ENCODE results near the gene HDAC9. TPM values are rescaled to one million over a fixed set of nuclear protein-coding genes. Genes with fewer than 3 reads are reported as not detected.

Gene HDAC9
- polyA plus RNA-seq, 2 of the 4 experiments (the other 2 are of a cell fraction) = 0.05 to 0.26 TPM

- no peak for ATAC-seq
- no peak overlapping the region for H3K27ac ChIP-seq
- DNase-seq (ENCODE audit: low read depth in 1 of 2, low spot score in 1 of 2) = no peak
- H3K4me1 ChIP-seq = no peaks in the 10 kb centered on the region
- no peaks in the 10 kb centered on the region for H3K9me3 ChIP-seq
- CTCF ChIA-PET = interaction anchor here (0.6 to 1.0 kb wide), 2 partner anchors 34 to 922 kb away, joined by 4 to 5 read pairs; no protein-coding TSS in a partner anchor
- FAIRE-seq = no peak
- POLR2A ChIA-PET = no interaction called here
- no peak overlapping the region for H3K4me3 ChIP-seq
- H3K4me2 ChIP-seq = no peak overlapping the region
- 24% methylated on average over 2 of the region's 2 CpGs for WGBS (ENCODE audit: missing lambda C conversion rate)
- TF ChIP-seq NR3C1 (IDR thresholded peaks at IDR 0.05) = no peak
Observed at GRCh38 chr7:18831943-18832342, 336.4 kb downstream of the HDAC9 start.

- no peak overlapping the region for H3K4me2 ChIP-seq
- no peaks in the 10 kb centered on the region for H3K4me1 ChIP-seq
- no peak for TF ChIP-seq SMC3 (IDR thresholded peaks at IDR 0.05)
- no peak for TF ChIP-seq PHF8 (IDR thresholded peaks at IDR 0.05; ENCODE audit: borderline replicate concordance, low read depth)
- no peak for TF ChIP-seq CBX8 (IDR thresholded peaks at IDR 0.05)
- TF ChIP-seq HES2 (IDR thresholded peaks at IDR 0.05) = no peak
- no peak for TF ChIP-seq POLR2A (IDR thresholded peaks at IDR 0.05; ENCODE audit: low read length)
- TF ChIP-seq RFX5 (IDR thresholded peaks at IDR 0.05) = no peak
- TF ChIP-seq JUN (IDR thresholded peaks at IDR 0.05) = no peak
- CTCF ChIA-PET = no interaction called here
- no peak overlapping the region for H3K4me3 ChIP-seq
- WGBS (ENCODE audit: missing lambda C conversion rate) = 66% methylated on average over 8 of the region's 8 CpGs
- ATAC-seq (no peak), DNase-seq (ENCODE audit: low read depth in 1 of 2, low spot score in 1 of 2) (no peak), FAIRE-seq (no peak)
- H3K9me3 ChIP-seq = no peaks in the 10 kb centered on the region
- no peak overlapping the region for H3K27ac ChIP-seq
- POLR2A ChIA-PET = no interaction called here
Observed at GRCh38 chr7:18834577-18834976, 339.0 kb downstream of the HDAC9 start.

- WGBS (ENCODE audit: missing lambda C conversion rate) = 19% methylated on average over 7 of the region's 7 CpGs
- H3K9me3 ChIP-seq = no peaks in the 10 kb centered on the region
- ChIA-PET POLR2A (no interaction called here), CTCF (no interaction called here)
- H3K4me3 ChIP-seq = no peak overlapping the region
- ATAC-seq (no peak), FAIRE-seq (no peak), DNase-seq (ENCODE audit: low read depth in 1 of 2, low spot score in 1 of 2) (no peak)
- TF ChIP-seq BHLHE40 (IDR thresholded peaks at IDR 0.05; ENCODE audit: low read depth, low read length) = no peak
- TF ChIP-seq HDAC2 (IDR thresholded peaks at IDR 0.05) = no peak
- peak; percentile 8 for TF ChIP-seq MAFK (IDR thresholded peaks at IDR 0.05; ENCODE audit: partially characterized antibody)
- TF ChIP-seq BCL3 (IDR thresholded peaks at IDR 0.05) = no peak
- no peak for TF ChIP-seq CEBPB (IDR thresholded peaks at IDR 0.05)
- TF ChIP-seq EP300 (IDR thresholded peaks at IDR 0.05) = no peak
- no peak for TF ChIP-seq USF2 (IDR thresholded peaks at IDR 0.05)
- TF ChIP-seq JUN (IDR thresholded peaks at IDR 0.05) = no peak
- no peaks in the 10 kb centered on the region for H3K4me1 ChIP-seq
- H3K4me2 ChIP-seq = no peak overlapping the region
- no peak overlapping the region for H3K27ac ChIP-seq
Observed at GRCh38 chr7:18835001-18835690, 339.6 kb downstream of the HDAC9 start.

- WGBS (ENCODE audit: missing lambda C conversion rate) = 26% methylated on average over 3 of the region's 3 CpGs
- no peak for FAIRE-seq
Observed at GRCh38 chr7:18843979-18844378, 348.4 kb downstream of the HDAC9 start.

More at GRCh38 chr7:18843979-18844378, 348.4 kb downstream of the HDAC9 start:
- TF ChIP-seq KDM5A (IDR thresholded peaks at IDR 0.05) = no peak
- TF ChIP-seq RFX5 (IDR thresholded peaks at IDR 0.05) = no peak
- no peak for TF ChIP-seq NR3C1 (IDR thresholded peaks at IDR 0.05)
- no peak for TF ChIP-seq JUN (IDR thresholded peaks at IDR 0.05)
- no peak for TF ChIP-seq ESRRA (IDR thresholded peaks at IDR 0.05; ENCODE audit: borderline replicate concordance, low read length)
- no peak for TF ChIP-seq ATOH8 (CRISPR knock-in tag; IDR thresholded peaks at IDR 0.05; ENCODE audit: low read depth)
- TF ChIP-seq FOSL2 (IDR thresholded peaks at IDR 0.05) = no peak
- no peak for TF ChIP-seq FOSL2 (CRISPR knock-in tag; IDR thresholded peaks at IDR 0.05)
- TF ChIP-seq RNF2 (IDR thresholded peaks at IDR 0.05; ENCODE audit: borderline replicate concordance, low read depth) = no peak
- TF ChIP-seq GATA3 (IDR thresholded peaks at IDR 0.05; ENCODE audit: borderline replicate concordance) = no peak
- TF ChIP-seq MYC (IDR thresholded peaks at IDR 0.05; ENCODE audit: borderline replicate concordance, low read length) = no peak
- no peak for TF ChIP-seq CHD4 (IDR thresholded peaks at IDR 0.05; ENCODE audit: borderline replicate concordance)
- TF ChIP-seq HOXA7 (CRISPR knock-in tag; IDR thresholded peaks at IDR 0.05) = no peak
- TF ChIP-seq HOXB13 (CRISPR knock-in tag; IDR thresholded peaks at IDR 0.05; ENCODE audit: low read depth) = no peak
- TF ChIP-seq POLR2A (IDR thresholded peaks at IDR 0.05; ENCODE audit: low read length) = no peak
- TF ChIP-seq HOXB5 (CRISPR knock-in tag; IDR thresholded peaks at IDR 0.05) = no peak
- ChIA-PET POLR2A (no interaction called here), CTCF (interaction anchor here (0.6 kb wide), 1 partner anchor 151 kb away, joined by 3 read pairs; no protein-coding TSS in a partner anchor)
- ATAC-seq (no peak), DNase-seq (ENCODE audit: low read depth in 1 of 2, low spot score in 1 of 2) (no peak)
- no peaks in the 10 kb centered on the region for H3K9me3 ChIP-seq
- H3K4me3 ChIP-seq = no peak overlapping the region
- no peak overlapping the region for H3K4me2 ChIP-seq
- no peaks in the 10 kb centered on the region for H3K4me1 ChIP-seq
- no peak overlapping the region for H3K27ac ChIP-seq
